ENCODE data around the gene UNC93A.
"Not testable (repeated sequence)": the region's sequence is repeated elsewhere in the genome, so short reads cannot be mapped to it uniquely, and the experiment has no call there.

Gene UNC93A

GRCh38 chr6:167270499-167271311 is 20.4 kb upstream of the UNC93A start:
- no peak for DNase-seq (ENCODE audit: low read depth)

DNA sequence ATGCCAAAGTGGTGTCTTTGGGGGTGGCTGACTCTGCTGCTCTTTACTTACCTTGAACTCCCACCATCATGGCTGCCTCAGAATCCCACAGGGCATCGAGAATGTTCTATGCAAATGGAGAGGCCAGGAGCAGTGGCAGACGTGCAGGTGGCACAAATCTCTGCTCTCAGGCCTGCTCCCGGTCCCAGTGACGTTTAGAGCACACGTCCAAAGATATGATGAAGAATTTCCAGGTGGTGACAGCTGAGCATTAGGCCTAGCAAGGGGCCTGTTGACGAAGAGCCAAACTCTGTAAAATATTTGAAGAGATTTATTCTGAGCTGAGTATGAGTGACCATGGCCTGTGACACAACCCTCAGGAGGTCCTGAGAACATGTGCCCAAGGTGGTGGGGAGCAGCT is 19.0 kb upstream of the UNC93A start:
- no peak for DNase-seq (ENCODE audit: low read depth)

- no peak for DNase-seq (ENCODE audit: low read depth)
Measured at GRCh38 chr6:167272696-167273379, 18.3 kb upstream of the UNC93A start.

- no peak for DNase-seq (ENCODE audit: low read depth)
Measured at GRCh38 chr6:167274270-167274669, 16.8 kb upstream of the UNC93A start.

DNA sequence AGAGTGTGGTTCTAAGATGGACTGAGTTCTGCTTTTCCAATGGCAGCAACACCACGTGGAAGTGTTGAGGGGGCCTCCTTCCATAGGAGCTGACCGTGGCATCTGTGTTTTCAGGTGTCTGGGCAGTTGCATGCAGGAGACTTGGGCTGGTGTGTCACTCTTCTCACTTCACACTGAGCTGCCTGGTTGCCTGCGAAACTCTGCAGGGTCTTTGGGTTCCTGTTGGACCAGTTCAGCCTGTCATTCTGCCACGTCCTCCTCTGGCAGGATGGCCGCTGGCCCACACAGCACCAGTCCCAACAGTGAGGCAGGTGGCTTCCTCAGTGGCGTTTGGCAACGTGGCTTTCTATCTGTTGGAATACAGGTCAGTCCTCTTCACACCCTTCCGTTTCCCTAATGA is 16.1 kb upstream of the UNC93A start:
- no peak for DNase-seq (ENCODE audit: low read depth)

DNA sequence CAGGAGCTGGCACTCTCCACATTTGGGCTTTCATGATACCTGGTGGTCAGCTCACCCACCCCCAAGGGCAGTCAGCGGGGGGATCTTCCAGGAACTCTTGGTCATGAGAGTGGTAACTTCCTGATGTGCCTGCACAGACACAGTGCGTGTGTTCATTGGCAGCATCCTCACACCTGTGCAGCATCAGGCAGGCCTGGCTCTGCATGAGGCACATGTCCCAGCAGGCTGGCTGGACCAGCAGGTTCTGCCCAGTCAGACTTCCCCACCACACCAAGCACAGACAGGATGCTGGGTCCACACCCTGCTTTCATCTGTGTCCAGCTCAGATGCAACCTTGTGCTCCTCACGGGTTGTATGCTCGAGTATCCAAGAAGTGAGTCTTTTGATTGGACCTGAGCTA is 15.7 kb upstream of the UNC93A start:
- DNase-seq (ENCODE audit: low read depth) = no peak

DNA sequence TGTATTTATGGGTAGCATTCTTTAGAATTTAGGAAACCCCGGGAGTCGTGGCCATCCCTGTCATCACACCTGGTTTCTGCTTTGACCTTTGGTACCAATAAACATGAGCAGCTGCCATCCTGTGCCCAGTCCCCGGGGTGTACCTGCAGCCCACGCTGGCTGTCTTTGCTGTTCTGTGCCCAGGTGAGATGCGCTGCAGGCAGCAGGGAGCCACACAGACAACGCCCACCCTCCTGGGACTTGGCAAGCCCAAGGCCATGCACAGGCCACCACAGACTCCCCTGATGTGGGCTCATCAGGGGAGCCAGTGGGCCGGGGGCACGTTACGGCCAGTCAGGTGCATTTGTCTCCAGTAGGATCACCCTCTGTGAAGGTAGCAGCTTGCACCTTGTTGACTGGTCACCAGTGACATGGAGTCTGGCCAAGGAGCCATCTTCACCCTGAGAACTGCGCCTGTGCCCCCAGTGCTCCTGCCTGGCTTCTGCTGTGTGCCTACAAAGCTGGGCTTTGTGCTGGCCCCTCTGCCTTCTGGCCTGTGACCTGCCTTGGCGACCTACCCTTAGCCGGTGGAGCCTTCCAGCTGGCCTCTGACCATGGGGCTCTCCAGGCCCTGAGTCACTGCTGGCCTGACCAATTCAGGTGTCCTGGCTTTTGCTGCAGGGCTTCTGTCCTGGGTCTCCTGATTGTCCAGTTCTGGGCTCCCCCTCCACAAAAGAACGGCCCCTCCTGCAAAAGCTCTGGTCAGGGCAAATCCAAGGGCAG is 14.2 kb upstream of the UNC93A start:
- DNase-seq (ENCODE audit: low read depth) = no peak

GRCh38 chr6:167278173-167278940 is 12.8 kb upstream of the UNC93A start:
- not testable (repeated sequence) for DNase-seq (ENCODE audit: low read depth)

GRCh38 chr6:167279766-167280446 is 11.2 kb upstream of the UNC93A start:
- DNase-seq (ENCODE audit: low read depth) = no peak

- DNase-seq (ENCODE audit: low read depth) = not testable (repeated sequence)
Measured at GRCh38 chr6:167280466-167280865, 10.6 kb upstream of the UNC93A start.

DNA sequence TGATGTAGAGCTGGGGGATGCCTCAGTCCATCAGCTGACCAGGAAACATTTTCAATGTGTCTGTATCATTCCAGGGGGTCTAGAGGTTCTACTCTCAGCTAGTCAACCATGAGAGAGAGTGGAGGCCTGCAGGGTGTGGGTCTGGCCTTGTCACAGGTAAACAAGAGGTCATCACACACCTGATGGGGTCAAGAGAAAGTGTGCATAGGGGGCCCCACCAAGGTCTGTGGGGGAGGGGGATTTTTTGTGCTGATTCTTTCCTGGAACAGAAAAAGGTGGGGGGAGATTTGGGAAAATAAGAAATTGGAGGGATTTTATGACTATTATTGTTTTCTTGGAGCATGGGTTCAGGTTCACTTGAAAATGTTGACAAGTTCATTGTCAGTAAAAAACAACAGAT is 8.9 kb upstream of the UNC93A start:
- DNase-seq (ENCODE audit: low read depth) = no peak

- DNase-seq (ENCODE audit: low read depth) = not testable (repeated sequence)
Measured at GRCh38 chr6:167284565-167284964, 6.5 kb upstream of the UNC93A start.

DNA sequence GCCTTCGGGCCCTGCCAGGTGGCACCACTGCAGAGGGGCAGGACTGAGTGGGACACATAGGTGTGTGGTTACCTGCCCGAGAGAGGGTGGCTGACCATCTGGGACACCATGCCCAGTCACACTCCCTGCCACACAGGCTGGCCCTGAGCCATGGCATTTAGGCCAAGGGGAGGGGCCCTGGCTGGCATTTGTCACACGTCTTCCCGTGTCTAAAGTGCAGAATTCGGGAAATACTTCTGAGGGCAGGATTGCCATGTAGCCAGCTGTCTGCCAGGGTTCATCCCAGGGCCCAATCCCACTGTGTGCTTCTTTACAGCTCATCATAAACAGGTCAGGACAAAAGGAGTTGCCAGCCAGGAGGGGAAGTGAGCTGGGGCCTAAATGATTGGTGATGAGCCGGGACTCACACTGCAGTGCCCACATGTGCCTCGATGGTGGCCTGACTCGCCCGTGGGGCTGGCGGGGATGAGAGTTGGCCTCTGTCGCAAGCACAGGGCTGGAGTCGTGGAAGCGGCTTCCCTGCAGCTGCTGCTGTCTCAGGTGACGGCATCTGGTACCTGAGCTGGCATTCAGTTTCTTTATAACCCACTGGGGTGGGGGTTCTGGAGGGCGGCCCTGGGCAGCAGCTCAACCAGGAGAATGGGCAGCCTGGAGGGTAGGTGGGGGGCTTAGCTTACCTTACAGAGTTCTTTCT is 5.9 kb upstream of the UNC93A start:
- DNase-seq (ENCODE audit: low read depth) = no peak

- no peak for DNase-seq (ENCODE audit: low read depth)
Measured at GRCh38 chr6:167287513-167288048, 3.5 kb upstream of the UNC93A start.

- DNase-seq (ENCODE audit: low read depth) = not testable (repeated sequence)
Measured at GRCh38 chr6:167288591-167289225, 2.4 kb upstream of the UNC93A start.

- not testable (repeated sequence) for DNase-seq (ENCODE audit: low read depth)
Measured at GRCh38 chr6:167289291-167289690, 1.8 kb upstream of the UNC93A start.

DNA sequence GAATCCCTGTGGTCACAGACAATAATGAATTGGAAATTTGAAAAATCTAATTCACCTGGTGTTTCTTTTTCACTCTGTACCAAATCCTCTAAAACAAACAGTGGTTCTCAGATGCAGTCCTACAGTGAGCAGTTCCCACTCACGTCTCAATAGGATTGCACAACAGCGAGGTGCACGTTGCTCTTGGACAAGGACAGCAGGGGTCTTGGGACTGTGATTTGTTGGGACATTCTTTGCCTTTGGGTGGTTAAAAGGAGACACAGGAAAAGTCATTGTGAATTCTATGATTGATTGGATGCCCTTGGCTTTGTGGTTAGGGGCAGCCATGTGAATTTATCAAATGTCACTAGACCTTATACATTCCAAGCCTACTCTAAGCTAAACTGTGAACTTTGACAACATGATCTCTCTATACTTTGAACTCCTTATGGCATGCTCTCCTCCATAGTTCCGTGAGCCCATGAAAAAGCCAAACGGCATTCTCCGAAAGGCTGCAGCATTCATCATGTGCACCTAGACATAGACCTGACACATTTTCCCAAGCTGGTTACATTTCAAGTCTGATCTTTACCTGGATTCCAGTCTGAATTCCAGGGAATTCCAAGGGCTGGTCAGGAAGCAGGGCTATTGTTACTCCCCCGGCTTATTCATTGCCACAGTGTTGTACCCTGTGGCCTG is 647 bp downstream of the UNC93A start:
- no peak for DNase-seq (ENCODE audit: low read depth)

DNA sequence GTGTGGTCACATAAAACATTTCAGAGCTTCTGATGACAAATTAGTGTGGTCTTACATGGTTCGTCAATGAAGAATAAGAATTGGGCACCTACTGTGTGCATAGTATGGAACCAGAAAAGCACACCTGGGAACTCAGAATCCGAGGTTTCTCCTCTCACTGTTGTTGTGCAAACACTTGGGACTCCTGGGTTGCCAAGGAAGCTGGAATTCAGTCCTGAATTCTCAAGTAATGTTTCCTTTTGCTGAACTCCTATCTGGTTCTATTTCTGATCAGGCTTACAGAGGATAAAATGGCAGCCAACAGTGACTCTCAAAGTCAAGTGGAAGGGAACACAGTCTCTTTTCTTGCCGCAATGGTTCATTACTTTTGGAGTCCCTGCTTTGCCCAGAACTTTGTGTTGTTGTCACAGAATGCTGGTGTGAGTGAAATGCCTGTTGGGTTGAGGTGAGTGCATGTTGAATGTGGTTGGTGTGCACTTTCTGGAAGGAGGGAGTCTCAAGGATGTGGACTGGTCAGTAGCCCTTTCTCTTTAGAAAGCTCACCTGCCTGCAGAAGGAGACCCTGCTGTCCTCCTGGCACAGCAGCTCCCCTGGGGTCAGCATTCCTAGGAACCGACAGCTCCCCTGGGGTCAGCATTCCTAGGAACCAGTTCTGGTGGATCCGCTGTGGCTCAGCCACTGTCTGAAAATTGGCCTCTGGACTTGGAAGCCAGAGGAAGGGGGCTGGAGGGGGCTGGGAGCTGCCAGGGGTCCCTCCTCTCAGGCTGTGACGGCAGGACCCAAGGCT is 1.4 kb downstream of the UNC93A start:
- no peak for DNase-seq (ENCODE audit: low read depth)
